Karpas-422 (cell line): Measurements from ENCODE around the gene CTSH. TPM values are rescaled to one million over a fixed set of nuclear protein-coding genes. Genes with fewer than 3 reads are reported as not detected.

Source experiments
- DNase-seq: peaks from one replicate; pipeline ENCODE4 v3.0.0-alpha.2; 2015
- H2AFZ ChIP-seq: fragments of 200-600 bp; sonication (generic); 2 replicates; pipeline ENCODE4 v1.6.1; 2014; ENCODE audit warnings: antibody characterized with exemption, low read length, mixed read lengths
- H3K27ac ChIP-seq: fragments of 200-600 bp; sonication (generic); 2 replicates; pipeline ENCODE4 v1.5.1; 2014; ENCODE audit warnings: mild to moderate bottlenecking, low read length, moderate library complexity
- H3K27me3 ChIP-seq: fragments of 200-600 bp; sonication (generic); 2 replicates; pipeline ENCODE4 v1.6.1; 2014; ENCODE audit warnings: low read length, mixed read lengths
- H3K36me3 ChIP-seq: fragments of 200-600 bp; sonication (generic); 2 replicates; pipeline ENCODE4 v1.6.1; 2014; ENCODE audit warnings: low read length, mixed read lengths; ENCODE audit not compliant: insufficient read depth
- H3K4me1 ChIP-seq: fragments of 200-600 bp; sonication (generic); 2 replicates; pipeline ENCODE4 v1.6.1; 2014; ENCODE audit warnings: mild to moderate bottlenecking, low read length, mixed read lengths
- H3K4me2 ChIP-seq: fragments of 200-600 bp; sonication (generic); 2 replicates; pipeline ENCODE4 v1.6.1; 2014; ENCODE audit warnings: low read length, low read depth, mild to moderate bottlenecking; ENCODE audit not compliant: poor library complexity, severe bottlenecking
- H3K4me3 ChIP-seq: fragments of 200-600 bp; sonication (generic); 2 replicates; pipeline ENCODE4 v1.5.1; 2014; ENCODE audit warnings: mild to moderate bottlenecking, antibody characterized with exemption, low read length, mixed read lengths
- H3K79me2 ChIP-seq: fragments of 200-600 bp; sonication (generic); 2 replicates; pipeline ENCODE4 v1.6.1; 2014; ENCODE audit warnings: mild to moderate bottlenecking, low read length, mixed read lengths
- H3K9ac ChIP-seq: fragments of 200-600 bp; sonication (generic); 2 replicates; pipeline ENCODE4 v1.6.0; 2014; ENCODE audit warnings: low read length
- H3K9me2 ChIP-seq: fragments of 200-600 bp; sonication (generic), shearing (Covaris generic); replicated peaks from 2 replicates; pipeline ENCODE4 v1.6.0; 2014; ENCODE audit warnings: mild to moderate bottlenecking, low read length, moderate library complexity; ENCODE audit not compliant: insufficient read depth
- H3K9me3 ChIP-seq: fragments of 300-700, 200-600 bp; sonication (generic); 2 replicates; pipeline ENCODE4 v1.6.1; 2014; ENCODE audit warnings: low read length, mixed read lengths
- H4K20me1 ChIP-seq: fragments of 200-600 bp; sonication (generic); 2 replicates; pipeline ENCODE4 v1.6.1; 2014; ENCODE audit warnings: mild to moderate bottlenecking, antibody characterized with exemption, low read length, low read depth; ENCODE audit not compliant: insufficient read depth
- total RNA-seq: library from RNA; depleted of rRNA; stranded (reverse); fragments of >200 nt; shearing (Covaris generic); gene quantifications from 2 replicates; pipeline ENCODE4 v1.2.3, GENCODE V29; 2014; ENCODE audit warnings: low replicate concordance

CTSH gene
- total RNA-seq, 1 experiment from 2014 or later = 61.0 TPM

GRCh38 chr15:78925076-78925624, 19.7 kb downstream of the CTSH start:
- no peak overlapping the region for H3K9ac ChIP-seq
- no peaks in the 10 kb centered on the region for H3K4me1 ChIP-seq
- no peak overlapping the region for H2AFZ ChIP-seq
- H3K4me2 ChIP-seq = no peak overlapping the region
- peaks cover 3% of the 10 kb centered on the region for H3K36me3 ChIP-seq
- H3K9me2 ChIP-seq = no peaks in the 10 kb centered on the region
- H3K27ac ChIP-seq = no peak overlapping the region
- no peak for DNase-seq
- H3K79me2 ChIP-seq = no peaks in the 10 kb centered on the region
- H3K4me3 ChIP-seq = no peak overlapping the region
- H3K9me3 ChIP-seq = no peaks in the 10 kb centered on the region
- no peaks in the 10 kb centered on the region for H4K20me1 ChIP-seq
- no peaks in the 10 kb centered on the region for H3K27me3 ChIP-seq

- no peaks in the 10 kb centered on the region for H3K9me2 ChIP-seq
- H4K20me1 ChIP-seq = no peaks in the 10 kb centered on the region
- H2AFZ ChIP-seq = no peak overlapping the region
- H3K27ac ChIP-seq = no peak overlapping the region
- no peaks in the 10 kb centered on the region for H3K4me1 ChIP-seq
- H3K4me2 ChIP-seq = no peak overlapping the region
- no peaks in the 10 kb centered on the region for H3K27me3 ChIP-seq
- DNase-seq = no peak
- H3K9me3 ChIP-seq = no peaks in the 10 kb centered on the region
- H3K36me3 ChIP-seq = peaks cover 7% of the 10 kb centered on the region
- no peak overlapping the region for H3K4me3 ChIP-seq
- H3K79me2 ChIP-seq = no peaks in the 10 kb centered on the region
- no peak overlapping the region for H3K9ac ChIP-seq
Observed at GRCh38 chr15:78923480-78924360, 21.1 kb downstream of the CTSH start.

DNA sequence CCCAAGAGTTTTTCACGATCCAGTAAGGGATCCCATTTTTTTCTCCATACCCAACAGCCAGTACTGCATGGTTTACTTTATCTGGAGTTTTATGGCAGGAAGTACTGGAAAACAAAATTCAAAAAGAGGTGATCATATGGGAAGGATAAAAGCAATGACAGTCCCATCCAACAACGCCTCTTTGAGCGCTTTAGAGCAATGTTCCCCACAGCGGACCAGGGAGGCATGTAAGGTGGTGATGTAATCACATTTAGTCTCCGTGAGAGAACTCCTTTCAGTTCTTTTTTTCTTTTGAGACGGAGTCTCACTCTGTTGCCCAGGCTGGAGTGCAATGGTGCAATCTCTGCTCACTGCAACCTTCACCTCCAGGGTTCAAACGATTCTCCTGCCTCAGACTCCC, 21.8 kb downstream of the CTSH start:
- no peak overlapping the region for H3K4me2 ChIP-seq
- DNase-seq = no peak
- no peak overlapping the region for H3K27ac ChIP-seq
- no peak overlapping the region for H3K9ac ChIP-seq
- H4K20me1 ChIP-seq = no peaks in the 10 kb centered on the region
- peaks cover 11% of the 10 kb centered on the region for H3K36me3 ChIP-seq
- no peaks in the 10 kb centered on the region for H3K9me2 ChIP-seq
- no peaks in the 10 kb centered on the region for H3K79me2 ChIP-seq
- no peak overlapping the region for H2AFZ ChIP-seq
- H3K9me3 ChIP-seq = no peaks in the 10 kb centered on the region
- no peak overlapping the region for H3K4me3 ChIP-seq
- no peaks in the 10 kb centered on the region for H3K4me1 ChIP-seq
- no peaks in the 10 kb centered on the region for H3K27me3 ChIP-seq

DNA sequence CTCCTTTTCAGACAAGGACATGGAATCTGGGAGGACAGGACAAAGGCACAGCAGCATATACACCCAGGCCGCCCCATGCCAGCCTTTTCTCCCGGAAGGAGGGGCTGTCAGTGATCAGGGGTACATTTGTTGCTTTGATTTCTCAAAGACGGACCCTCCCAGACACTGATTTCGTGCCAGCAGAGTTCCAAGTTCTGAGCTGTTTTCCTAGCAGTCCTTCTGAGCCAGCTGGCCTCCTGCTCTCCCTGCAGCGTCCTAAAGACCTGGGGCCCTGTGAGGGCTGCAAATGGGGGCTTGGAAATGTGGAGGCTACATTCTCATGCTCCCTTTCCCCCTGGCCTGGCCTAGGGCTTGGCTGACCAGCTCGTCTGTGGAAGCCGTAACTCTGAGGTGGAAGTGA, 22.3 kb downstream of the CTSH start:
- Histone ChIP-seq H3K9me2 (no peaks in the 10 kb centered on the region), H4K20me1 (no peaks in the 10 kb centered on the region), H3K4me3 (no peak overlapping the region), H3K27me3 (no peaks in the 10 kb centered on the region), H3K4me1 (no peaks in the 10 kb centered on the region), H3K9ac (no peak overlapping the region), H3K4me2 (no peak overlapping the region), H3K36me3 (peaks cover 14% of the 10 kb centered on the region), H3K79me2 (no peaks in the 10 kb centered on the region), H3K27ac (no peak overlapping the region), H3K9me3 (no peaks in the 10 kb centered on the region), H2AFZ (no peak overlapping the region)
- DNase-seq = no peak

DNA sequence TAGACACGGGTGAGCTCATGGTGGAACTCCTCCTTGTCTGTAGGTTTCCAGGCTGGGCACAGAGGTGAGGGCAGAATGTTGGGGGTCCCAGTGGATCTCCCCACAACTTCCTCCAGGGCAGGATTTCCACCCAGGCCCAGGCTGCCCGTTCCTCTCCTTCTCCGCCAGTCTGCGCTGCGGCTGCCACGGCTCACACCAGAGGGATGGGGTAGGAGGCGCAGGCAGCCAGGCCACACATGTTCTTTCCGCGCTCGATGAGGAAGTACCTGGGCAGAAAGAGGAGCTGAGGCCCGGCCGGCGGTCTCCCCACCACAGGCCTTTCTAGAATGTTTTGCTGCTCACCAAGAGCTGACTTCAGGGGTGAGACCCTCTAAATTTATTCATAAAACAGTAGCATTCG, 22.9 kb downstream of the CTSH start:
- Histone ChIP-seq H4K20me1 (no peaks in the 10 kb centered on the region), H3K9me2 (no peaks in the 10 kb centered on the region), H3K4me2 (no peak overlapping the region), H3K79me2 (no peaks in the 10 kb centered on the region), H3K27me3 (no peaks in the 10 kb centered on the region), H3K4me3 (no peak overlapping the region), H3K36me3 (peaks cover 15% of the 10 kb centered on the region), H3K27ac (no peak overlapping the region), H3K9ac (no peak overlapping the region), H2AFZ (no peak overlapping the region), H3K4me1 (no peaks in the 10 kb centered on the region), H3K9me3 (no peaks in the 10 kb centered on the region)
- DNase-seq = no peak

- no peak overlapping the region for H3K27ac ChIP-seq
- no peak overlapping the region for H3K9ac ChIP-seq
- no peaks in the 10 kb centered on the region for H4K20me1 ChIP-seq
- no peaks in the 10 kb centered on the region for H3K9me2 ChIP-seq
- H3K4me2 ChIP-seq = no peak overlapping the region
- DNase-seq = no peak
- H3K4me3 ChIP-seq = no peak overlapping the region
- no peak overlapping the region for H2AFZ ChIP-seq
- no peaks in the 10 kb centered on the region for H3K79me2 ChIP-seq
- H3K27me3 ChIP-seq = no peaks in the 10 kb centered on the region
- no peaks in the 10 kb centered on the region for H3K4me1 ChIP-seq
- H3K9me3 ChIP-seq = no peaks in the 10 kb centered on the region
- peaks cover 15% of the 10 kb centered on the region for H3K36me3 ChIP-seq
Observed at GRCh38 chr15:78921517-78921916, 23.3 kb downstream of the CTSH start.

GRCh38 chr15:78917888-78918287, 27.0 kb downstream of the CTSH start:
- no peak overlapping the region for H3K4me3 ChIP-seq
- H3K9ac ChIP-seq = no peak overlapping the region
- no peaks in the 10 kb centered on the region for H4K20me1 ChIP-seq
- H3K4me1 ChIP-seq = no peaks in the 10 kb centered on the region
- no peak for DNase-seq
- no peaks in the 10 kb centered on the region for H3K79me2 ChIP-seq
- no peak overlapping the region for H3K4me2 ChIP-seq
- no peak overlapping the region for H3K27ac ChIP-seq
- peaks cover 15% of the 10 kb centered on the region; the same call in 1 of the 2 replicates for H3K36me3 ChIP-seq
- no peak overlapping the region for H2AFZ ChIP-seq
- no peaks in the 10 kb centered on the region for H3K27me3 ChIP-seq
- no peaks in the 10 kb centered on the region for H3K9me2 ChIP-seq
- no peaks in the 10 kb centered on the region for H3K9me3 ChIP-seq

DNA sequence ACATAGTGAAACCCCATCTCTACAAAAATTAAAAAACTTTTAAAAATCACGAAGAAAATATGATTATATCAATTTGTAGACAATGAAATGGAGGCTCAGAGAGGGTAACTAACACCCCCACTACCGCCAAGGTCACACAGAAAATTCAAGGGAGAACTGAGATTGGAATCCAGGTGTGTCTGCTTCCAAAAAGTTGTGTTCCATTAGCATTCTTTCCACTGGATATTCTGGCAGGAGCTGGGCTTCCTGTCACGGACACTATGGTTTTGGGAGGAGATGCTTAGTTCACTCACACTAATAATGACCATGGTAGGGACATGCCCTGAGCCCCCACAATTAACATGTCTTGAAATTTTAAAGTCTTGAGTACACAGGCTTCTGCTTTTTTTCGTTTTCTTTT, 28.8 kb downstream of the CTSH start:
- no peak overlapping the region for H3K4me3 ChIP-seq
- DNase-seq = no peak
- H2AFZ ChIP-seq = no peak overlapping the region
- no peak overlapping the region for H3K4me2 ChIP-seq
- H4K20me1 ChIP-seq = no peaks in the 10 kb centered on the region
- no peaks in the 10 kb centered on the region for H3K9me2 ChIP-seq
- no peak overlapping the region for H3K27ac ChIP-seq
- no peaks in the 10 kb centered on the region for H3K4me1 ChIP-seq
- H3K79me2 ChIP-seq = no peaks in the 10 kb centered on the region; the same call in 1 of the 2 replicates
- H3K36me3 ChIP-seq = peaks cover 19% of the 10 kb centered on the region; the same call in 1 of the 2 replicates
- H3K9me3 ChIP-seq = no peaks in the 10 kb centered on the region
- no peak overlapping the region for H3K9ac ChIP-seq
- H3K27me3 ChIP-seq = no peaks in the 10 kb centered on the region
